ENCODE data around the gene RCBTB2.

- TF ChIP-seq CTCF (IDR thresholded peaks at IDR 0.05) (no peak), POLR2A (IDR thresholded peaks at IDR 0.05) (no peak)
These were observed 35.2 kb downstream of the RCBTB2 start for GRCh38 chr13:48497669-48498068.
